Cerebellar cortex (tissue), 1 donor: ENCODE measurements around the gene USP4.
"Not testable (repeated sequence)": the region's sequence is repeated elsewhere in the genome, so short reads cannot be mapped to it uniquely, and the experiment has no call there.

Experiments
- DNase-seq: peaks from one replicate; pipeline ENCODE4 v3.0.0-alpha.2; 2015; ENCODE audit warnings: low spot score

Gene USP4

GRCh38 chr3:49253512-49253911 lies 86.3 kb downstream of the USP4 start:
- no peak for DNase-seq

- no peak for DNase-seq
These were observed 91.0 kb downstream of the USP4 start for GRCh38 chr3:49248840-49249227.

DNA sequence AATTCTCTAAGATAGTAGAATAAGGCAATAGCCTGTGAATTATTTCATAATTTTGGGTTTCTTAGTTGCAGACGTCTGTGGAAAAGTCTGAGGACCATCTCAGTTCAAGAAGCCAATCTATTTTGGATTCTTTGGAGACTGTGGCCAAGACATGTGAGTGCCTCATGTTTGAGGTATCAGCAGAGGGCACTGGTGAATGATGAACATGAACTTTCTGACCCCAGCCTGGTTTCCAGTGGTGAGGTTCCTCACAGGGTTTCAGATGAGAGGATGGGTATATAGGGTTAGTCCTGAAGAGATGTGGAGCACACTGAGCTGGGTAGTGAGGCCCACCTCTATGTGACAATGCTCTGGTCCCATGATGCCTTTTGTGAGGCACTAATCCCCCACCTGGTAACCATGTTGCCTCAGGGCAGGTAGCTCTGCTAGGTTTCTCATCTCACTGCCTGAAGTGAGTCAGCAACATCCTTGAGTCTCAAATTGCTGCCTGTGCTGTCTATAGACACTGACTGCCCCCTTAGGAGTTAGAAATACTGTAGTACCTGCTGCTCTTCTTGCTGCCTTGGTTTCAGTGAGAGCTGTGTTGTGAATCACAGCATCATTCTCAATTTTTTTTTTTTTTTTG lies 95.2 kb downstream of the USP4 start:
- no peak for DNase-seq

DNA sequence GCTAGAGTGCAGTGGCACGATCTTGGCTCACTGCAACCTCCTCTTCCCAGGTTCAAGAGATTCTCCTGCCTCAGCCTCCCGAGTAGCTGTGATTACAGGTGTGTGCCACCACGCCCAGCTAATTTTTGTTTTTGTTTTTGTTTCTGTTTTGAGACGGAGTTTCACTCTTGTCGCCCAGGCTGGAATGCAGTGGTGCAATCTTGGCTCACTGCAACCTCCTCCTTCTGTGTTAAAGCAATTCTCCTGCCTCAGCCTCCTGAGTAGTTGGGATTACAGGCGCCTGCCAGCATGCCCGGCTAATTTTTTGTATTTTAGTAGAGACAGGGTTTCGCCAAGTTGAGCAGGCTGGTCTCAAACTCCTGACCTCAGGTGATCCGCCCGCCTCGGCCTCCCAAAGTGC lies 99.8 kb downstream of the USP4 start:
- not testable (repeated sequence) for DNase-seq

DNA sequence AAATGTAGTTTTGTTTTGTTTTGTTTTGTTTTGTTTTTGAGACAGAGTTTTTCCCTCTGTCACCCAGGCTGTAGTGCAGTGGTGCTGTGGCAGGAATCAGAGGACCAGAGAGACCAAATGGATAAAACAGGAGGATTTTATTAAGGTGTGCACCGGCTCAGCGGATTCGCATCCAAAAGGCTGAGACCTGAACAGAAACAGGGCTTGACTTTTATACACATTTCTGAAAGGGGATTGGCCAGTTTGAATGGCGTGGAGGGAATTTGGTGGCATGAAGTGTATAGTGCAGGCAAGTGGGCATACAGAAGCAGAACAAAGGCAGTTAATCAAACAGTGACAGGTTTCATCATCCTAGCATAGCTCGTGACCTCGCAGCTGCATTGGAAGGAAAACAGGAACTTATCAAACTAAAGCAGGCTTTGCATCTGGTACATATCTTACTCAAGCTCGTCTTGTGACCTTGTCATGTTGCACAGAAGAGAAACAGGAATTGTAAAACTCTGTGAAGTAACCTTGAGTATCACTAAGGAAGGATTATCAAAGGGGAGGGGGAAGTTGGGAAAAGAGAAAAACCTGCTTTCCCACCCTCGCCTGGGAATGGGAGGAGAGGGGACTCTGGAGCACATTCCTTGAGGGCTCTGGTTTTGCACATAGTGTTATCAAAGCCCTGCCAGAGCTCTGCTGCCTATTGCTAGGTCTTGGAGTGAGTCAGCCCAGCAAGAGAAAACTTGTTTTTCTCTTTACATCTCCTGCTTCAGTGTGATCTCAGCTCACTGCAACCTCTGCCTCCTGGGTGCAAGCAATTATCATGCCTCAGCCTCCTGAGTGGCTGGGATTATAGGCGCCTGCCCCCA lies 101.4 kb downstream of the USP4 start:
- no peak for DNase-seq

DNA sequence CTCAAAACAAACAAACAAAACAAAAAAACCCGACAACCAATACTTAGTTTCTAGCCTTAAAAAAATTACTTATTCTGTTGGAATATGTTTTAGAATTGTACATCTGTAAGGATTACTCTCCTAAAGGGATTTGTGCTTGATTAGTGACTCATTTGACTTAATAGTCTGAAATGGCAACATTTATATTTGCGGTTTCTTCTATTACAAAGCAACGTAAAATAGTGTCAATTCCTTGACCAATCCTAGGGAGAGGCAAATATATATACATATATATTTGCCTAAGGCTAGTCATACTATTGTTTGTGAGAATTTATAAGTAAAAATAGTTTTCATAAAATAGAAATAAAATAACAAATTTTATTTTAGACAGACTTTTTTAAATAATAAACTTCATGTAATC lies 102.5 kb downstream of the USP4 start:
- no peak for DNase-seq

DNA sequence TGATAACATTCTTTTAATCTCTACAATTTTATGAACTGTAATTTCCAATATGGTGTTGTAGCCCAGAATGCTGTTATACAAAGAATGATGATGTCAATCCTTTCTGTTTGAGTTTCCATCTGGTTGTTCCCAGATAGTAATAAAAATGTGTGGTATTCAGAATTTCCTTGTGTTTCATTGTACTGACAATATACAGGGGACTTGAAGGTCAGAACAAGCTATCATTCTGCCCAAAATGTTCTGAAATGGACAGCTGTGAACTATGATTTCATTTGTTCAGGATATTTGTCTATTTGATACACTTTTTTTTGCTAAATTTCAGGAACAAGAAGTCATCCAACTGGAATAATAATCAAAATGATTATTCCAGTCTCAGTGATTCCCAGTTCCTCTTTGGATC lies 103.6 kb downstream of the USP4 start:
- no peak for DNase-seq

DNA sequence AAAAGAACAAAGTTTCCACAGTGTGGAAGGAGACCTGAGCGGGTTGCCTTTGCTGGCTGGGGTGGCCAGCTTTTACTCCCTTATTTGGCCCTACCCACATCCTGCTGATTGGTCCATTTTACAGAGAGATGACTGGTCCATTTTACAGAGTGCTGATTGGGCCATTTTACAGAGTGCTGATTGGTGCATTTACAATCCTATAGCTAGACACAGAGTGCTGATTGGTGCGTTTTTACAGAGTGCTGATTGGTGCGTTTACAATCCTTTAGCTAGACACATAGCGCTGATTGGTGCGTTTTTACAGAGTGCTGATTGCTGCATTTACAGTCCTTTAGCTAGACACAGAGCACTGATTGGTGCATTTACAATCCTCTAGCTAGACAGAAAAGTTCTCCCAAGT lies 111.0 kb downstream of the USP4 start:
- DNase-seq = not testable (repeated sequence)
